AG09319 (cell line): ENCODE data around the gene OLA1.

ENCODE experiments used
- DNase-seq: peaks from one replicate; pipeline ENCODE4 v3.0.0-alpha.2; 2010; ENCODE audit warnings: low read depth; ENCODE audit errors: extremely low read depth
- CTCF ChIP-seq: IDR thresholded peaks from 2 replicates; pipeline ENCODE4 v1.5.1; 2011; ENCODE audit warnings: low read depth, mild to moderate bottlenecking, inconsistent platforms, low read length, moderate library complexity

Gene OLA1

GRCh38 chr2:174071321-174071720, 177.0 kb downstream of the OLA1 start:
- TF ChIP-seq CTCF = no peak
- DNase-seq = no peak

GRCh38 chr2:174070281-174070680, 178.1 kb downstream of the OLA1 start:
- DNase-seq = no peak
- TF ChIP-seq CTCF = no peak

DNA sequence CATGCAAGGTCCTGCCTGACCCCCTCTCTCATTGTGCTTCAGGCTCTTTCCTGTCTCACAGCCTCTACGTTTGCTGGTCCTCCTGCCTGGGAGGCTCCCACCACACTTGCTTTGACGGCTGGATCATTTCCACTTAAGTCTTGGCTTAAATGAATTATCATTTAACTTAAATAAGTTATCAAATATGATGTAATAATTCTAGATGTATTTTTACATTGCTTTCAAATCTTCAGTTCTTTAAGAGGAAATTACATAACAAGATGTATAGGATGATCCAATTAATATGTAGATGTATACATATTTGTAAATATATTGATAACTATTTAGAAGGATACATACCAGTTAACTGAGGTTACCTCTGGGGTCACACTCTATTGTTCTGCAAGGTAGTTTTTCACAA, 180.5 kb downstream of the OLA1 start:
- DNase-seq = no peak
- TF ChIP-seq CTCF = no peak

GRCh38 chr2:174066871-174067270, 181.5 kb downstream of the OLA1 start:
- DNase-seq = no peak
- no peak for TF ChIP-seq CTCF

- no peak for DNase-seq
- no peak for TF ChIP-seq CTCF
Measured at GRCh38 chr2:174063492-174064092, 184.7 kb downstream of the OLA1 start.

GRCh38 chr2:174062934-174063333, 185.4 kb downstream of the OLA1 start:
- no peak for TF ChIP-seq CTCF
- no peak for DNase-seq

GRCh38 chr2:174059884-174060244, 188.5 kb downstream of the OLA1 start:
- no peak for TF ChIP-seq CTCF
- no peak for DNase-seq
